ENCODE data around the gene OPALIN. TPM values are rescaled to one million over a fixed set of nuclear protein-coding genes. Genes with fewer than 3 reads are reported as not detected.

The OPALIN gene
- total and polyA plus RNA-seq, 10 of the 15 experiments (the other 5 are each of a cell fraction or from before 2014, with no cell fraction given): not detected

- no peak overlapping the region for H2AFZ ChIP-seq (ENCODE audit: control insufficient read depth, low read depth, low read length)
- peaks cover 2 to 5% of the 10 kb centered on the region in 2 experiments; a peak in 3 of 4 replicates for H3K27me3 ChIP-seq (replicated peaks in 1 of 2; ENCODE audit: control insufficient read depth in 2 of 2, insufficient read depth in 2 of 2, low read length in 1 of 2)
- no peaks in the 10 kb centered on the region for H3K36me3 ChIP-seq (ENCODE audit: control insufficient read depth in 2 of 2, insufficient read depth in 2 of 2, low read length in 1 of 2)
- no TSS peak for BruUV-seq (replicated peaks)
- H3K9ac ChIP-seq (ENCODE audit: control insufficient read depth, insufficient read depth, low read length): no peak overlapping the region
- H3K9me3 ChIP-seq (replicated peaks; ENCODE audit: control insufficient read depth, insufficient read depth, low read length): no peaks in the 10 kb centered on the region
- no peak overlapping the region for H3K4me2 ChIP-seq (ENCODE audit: control insufficient read depth, insufficient read depth)
- no peak overlapping the region for H3K27ac ChIP-seq (ENCODE audit: control insufficient read depth, insufficient read depth)
- ChIA-PET RAD21 (ENCODE audit: unreplicated experiment) (no interaction called here), CTCF (interaction anchor here (1.2 to 2.4 kb wide), 4 partner anchors 13 to 23 kb away, joined by 3 to 6 read pairs (median 5); no protein-coding TSS in a partner anchor), SMC1A (ENCODE audit: uncharacterized antibody, unreplicated experiment) (interaction anchor here (1.7 kb wide), 1 partner anchor 18 kb away, joined by 4 read pairs; no protein-coding TSS in a partner anchor), POLR2A (no interaction called here)
- DNase-seq (ENCODE audit: low read depth, low spot score) (no peak), ATAC-seq (no peak), FAIRE-seq (no peak)
- no peaks in the 10 kb centered on the region for H3K4me1 ChIP-seq (ENCODE audit: control insufficient read depth, insufficient read depth, low read length)
- no peak overlapping the region for H3K4me3 ChIP-seq
- no peaks in the 10 kb centered on the region for H3K79me2 ChIP-seq (ENCODE audit: control insufficient read depth, insufficient read depth, low read length)
- in situ Hi-C loops (cut with MboI): no loop called here
- intact Hi-C loops (cut with micrococcal nuclease; ENCODE audit: unreplicated experiment): no loop called here
- 12% methylated on average over 8 of the region's 8 CpGs for WGBS (ENCODE audit: insufficient coverage, insufficient replicate concordance, low lambda C conversion rate, missing lambda C conversion rate)
- TF ChIP-seq NFYB (IDR thresholded peaks at IDR 0.05; ENCODE audit: insufficient read depth, low read depth, low read length) (no peak), HDGF (IDR thresholded peaks at IDR 0.05) (no peak), TCF3 (IDR thresholded peaks at IDR 0.05; ENCODE audit: borderline replicate concordance, insufficient read depth, low read depth, low read length) (no peak), SMAD1 (IDR thresholded peaks at IDR 0.05; ENCODE audit: low read depth, partially characterized antibody) (no peak), ZNF207 (IDR thresholded peaks at IDR 0.05; ENCODE audit: borderline replicate concordance) (no peak), E4F1 (IDR thresholded peaks at IDR 0.05; ENCODE audit: borderline replicate concordance, partially characterized antibody) (no peak), IKZF2 (IDR thresholded peaks at IDR 0.05) (no peak), FOXK2 (IDR thresholded peaks at IDR 0.05) (no peak), ATF2 (IDR thresholded peaks at IDR 0.05; ENCODE audit: low read length) (no peak), BHLHE40 (IDR thresholded peaks at IDR 0.05; ENCODE audit: borderline replicate concordance in 1 of 2, low read depth in 2 of 2, low read length in 1 of 2) (no peak), EP300 (IDR thresholded peaks at IDR 0.05; ENCODE audit: borderline replicate concordance in 1 of 2, control insufficient read depth in 1 of 2, low read depth in 2 of 2, low read length in 2 of 2) (no peak), HSF1 (IDR thresholded peaks at IDR 0.05; ENCODE audit: low read depth, low read length) (no peak)
- no peaks in the 10 kb centered on the region for H4K20me1 ChIP-seq (ENCODE audit: control insufficient read depth, insufficient read depth)
Measured at GRCh38 chr10:96357038-96357620, 1.7 kb downstream of the OPALIN start.

All from GM12878 (cell line).